Measurements from ENCODE around the gene KRT13.

DNA sequence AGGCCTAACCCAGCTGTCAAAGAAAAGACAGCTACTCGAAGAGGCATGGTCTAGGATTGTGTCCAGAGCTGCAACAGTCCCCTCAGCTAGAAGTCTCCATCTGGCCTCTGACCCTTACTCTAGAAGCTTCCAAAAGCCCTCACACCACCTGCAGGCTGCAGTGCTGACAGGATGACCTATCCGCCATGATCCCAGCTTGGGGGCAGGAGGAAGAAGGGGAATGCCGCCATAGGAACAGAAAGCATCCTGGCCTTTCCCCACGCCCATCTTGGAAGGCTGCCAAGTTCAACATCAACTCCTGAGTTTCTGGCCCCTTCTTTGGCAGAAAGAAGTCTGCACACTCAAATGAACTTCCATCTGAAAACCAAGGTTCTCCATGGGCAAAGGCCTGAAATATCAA, 12.6 kb downstream of the KRT13 start:
- TF ChIP-seq, protein P1, sequence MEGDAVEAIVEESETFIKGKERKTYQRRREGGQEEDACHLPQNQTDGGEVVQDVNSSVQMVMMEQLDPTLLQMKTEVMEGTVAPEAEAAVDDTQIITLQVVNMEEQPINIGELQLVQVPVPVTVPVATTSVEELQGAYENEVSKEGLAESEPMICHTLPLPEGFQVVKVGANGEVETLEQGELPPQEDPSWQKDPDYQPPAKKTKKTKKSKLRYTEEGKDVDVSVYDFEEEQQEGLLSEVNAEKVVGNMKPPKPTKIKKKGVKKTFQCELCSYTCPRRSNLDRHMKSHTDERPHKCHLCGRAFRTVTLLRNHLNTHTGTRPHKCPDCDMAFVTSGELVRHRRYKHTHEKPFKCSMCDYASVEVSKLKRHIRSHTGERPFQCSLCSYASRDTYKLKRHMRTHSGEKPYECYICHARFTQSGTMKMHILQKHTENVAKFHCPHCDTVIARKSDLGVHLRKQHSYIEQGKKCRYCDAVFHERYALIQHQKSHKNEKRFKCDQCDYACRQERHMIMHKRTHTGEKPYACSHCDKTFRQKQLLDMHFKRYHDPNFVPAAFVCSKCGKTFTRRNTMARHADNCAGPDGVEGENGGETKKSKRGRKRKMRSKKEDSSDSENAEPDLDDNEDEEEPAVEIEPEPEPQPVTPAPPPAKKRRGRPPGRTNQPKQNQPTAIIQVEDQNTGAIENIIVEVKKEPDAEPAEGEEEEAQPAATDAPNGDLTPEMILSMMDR (conservative IDR thresholded peaks at IDR 0.05): no peak
- no peak for TF ChIP-seq ZFX (IDR thresholded peaks at IDR 0.05)
